ENCODE measurements around the gene KCNK13. TPM values are rescaled to one million over a fixed set of nuclear protein-coding genes. Genes with fewer than 3 reads are reported as not detected.
"Not testable (repeated sequence)": the region's sequence is repeated elsewhere in the genome, so short reads cannot be mapped to it uniquely, and the experiment has no call there.

The KCNK13 gene
- 0.13 and 0.45 TPM in 2 replicates for total RNA-seq (2014; rRNA removed; shearing (Covaris generic))
- not detected in 2 replicates for polyA plus RNA-seq (2015; cell fraction: cytosol; rRNA removed)
- not detected in 2 replicates for polyA plus RNA-seq (2015; cell fraction: nucleus; rRNA removed)

- DNase-seq (ENCODE audit: low read depth), result no peak
Measured at GRCh38 chr14:90061685-90062126, at the start of gene KCNK13. Gene KCNK13, plus strand, starts transcription at chr14:90061994. Its CDS starts 212 bp downstream, at chr14:90062206.

- DNase-seq (ENCODE audit: low read depth), result no peak
Measured at GRCh38 chr14:90017371-90017770, 44.4 kb upstream of the KCNK13 start.

GRCh38 chr14:90019824-90020523 lies 41.8 kb upstream of the KCNK13 start:
- DNase-seq (ENCODE audit: low read depth), result no peak

GRCh38 chr14:90023176-90023896 lies 38.5 kb upstream of the KCNK13 start:
- no peak for DNase-seq (ENCODE audit: low read depth)

GRCh38 chr14:90024910-90025309 lies 36.9 kb upstream of the KCNK13 start:
- DNase-seq (ENCODE audit: low read depth), result no peak

GRCh38 chr14:90026608-90027007 lies 35.2 kb upstream of the KCNK13 start:
- not testable (repeated sequence) for DNase-seq (ENCODE audit: low read depth)

- DNase-seq (ENCODE audit: low read depth), result no peak
Measured at GRCh38 chr14:90027842-90028241, 34.0 kb upstream of the KCNK13 start.

- no peak for DNase-seq (ENCODE audit: low read depth)
Measured at GRCh38 chr14:90034156-90034555, 27.6 kb upstream of the KCNK13 start.

- DNase-seq (ENCODE audit: low read depth), result no peak
Measured at GRCh38 chr14:90034835-90035525, 26.8 kb upstream of the KCNK13 start.

- DNase-seq (ENCODE audit: low read depth), result no peak
Measured at GRCh38 chr14:90039253-90040010, 22.4 kb upstream of the KCNK13 start.

GRCh38 chr14:90040411-90040810 lies 21.4 kb upstream of the KCNK13 start:
- DNase-seq (ENCODE audit: low read depth), result no peak

- DNase-seq (ENCODE audit: low read depth), result no peak
Measured at GRCh38 chr14:90042496-90043252, 19.1 kb upstream of the KCNK13 start.

- no peak for DNase-seq (ENCODE audit: low read depth)
Measured at GRCh38 chr14:90045616-90046015, 16.2 kb upstream of the KCNK13 start.

- no peak for DNase-seq (ENCODE audit: low read depth)
Measured at GRCh38 chr14:90049390-90049789, 12.4 kb upstream of the KCNK13 start.

- no peak for DNase-seq (ENCODE audit: low read depth)
Measured at GRCh38 chr14:90050271-90050670, 11.5 kb upstream of the KCNK13 start.

GRCh38 chr14:90053044-90053443 lies 8.8 kb upstream of the KCNK13 start:
- DNase-seq (ENCODE audit: low read depth), result no peak

GRCh38 chr14:90054803-90055202 lies 7.0 kb upstream of the KCNK13 start:
- no peak for DNase-seq (ENCODE audit: low read depth)

- no peak for DNase-seq (ENCODE audit: low read depth)
Measured at GRCh38 chr14:90056826-90057225, 5.0 kb upstream of the KCNK13 start.

GRCh38 chr14:90058876-90059458 lies 2.8 kb upstream of the KCNK13 start:
- no peak for DNase-seq (ENCODE audit: low read depth)
